ENCODE measurements around the gene PRCD. TPM values are rescaled to one million over a fixed set of nuclear protein-coding genes. Genes with fewer than 3 reads are reported as not detected.

Gene PRCD
- polyA plus RNA-seq, 1 of the 3 experiments (the other 2 are of a cell fraction), result 2.2 TPM

GRCh38 chr17:76581515-76581914 is 41.7 kb downstream of the PRCD start (continued):
- TF ChIP-seq POLR2AphosphoS5 (IDR thresholded peaks at IDR 0.05; ENCODE audit: low read depth, low read length) (no peak), FOXJ3 (CRISPR knock-in tag; IDR thresholded peaks at IDR 0.05) (no peak), NRF1 (IDR thresholded peaks at IDR 0.05; ENCODE audit: low read depth, low read length) (no peak), RAD21 (IDR thresholded peaks at IDR 0.05; ENCODE audit: low read length) (no peak), CTCF (IDR thresholded peaks at IDR 0.05) (no peak)

- H3K9ac ChIP-seq, result no peak overlapping the region
These were observed 42.8 kb downstream of the PRCD start for GRCh38 chr17:76582660-76583059.

GRCh38 chr17:76584427-76585032 is 44.7 kb downstream of the PRCD start:
- POLR2A ChIA-PET, result interaction anchor here (0.7 kb wide), 1 partner anchor 53 kb away, joined by 3 read pairs; no protein-coding TSS in a partner anchor

More at GRCh38 chr17:76582660-76583059, 42.8 kb downstream of the PRCD start:
- Histone ChIP-seq H3K36me3 (replicated peaks in 1 of 2; ENCODE audit: control insufficient read depth in 1 of 2, insufficient read depth in 2 of 2, low read length in 1 of 2) (no peaks in the 10 kb centered on the region), H3K79me2 (ENCODE audit: insufficient read depth) (no peaks in the 10 kb centered on the region), H3K9me3 (no peaks in the 10 kb centered on the region), H2AFZ (ENCODE audit: low read depth) (no peak overlapping the region), H3K4me2 (no peak overlapping the region), H3F3A (replicated peaks; ENCODE audit: insufficient read depth) (no peaks in the 10 kb centered on the region), H3K27me3 (ENCODE audit: insufficient read depth) (peaks cover 36% of the 10 kb centered on the region), H3K9me2 (no peaks in the 10 kb centered on the region), H3K27ac (ENCODE audit: low read depth in 2 of 2, low read length in 1 of 2) (no peak overlapping the region), H4K20me1 (ENCODE audit: insufficient read depth) (no peaks in the 10 kb centered on the region), H3K4me3 (ENCODE audit: low read depth in 2 of 2, low read length in 1 of 2) (no peak overlapping the region), H3K4me1 (ENCODE audit: control insufficient read depth in 1 of 2, insufficient read depth in 2 of 2, low read depth in 1 of 2, low read length in 1 of 2) (peaks cover 0 to 9% of the 10 kb centered on the region in 2 experiments; a peak in 1 of 4 replicates)
- TF ChIP-seq MAX (IDR thresholded peaks at IDR 0.05; ENCODE audit: low read depth), result no peak
- WGBS (ENCODE audit: low lambda C conversion rate), result 29% methylated on average over 3 of the region's 3 CpGs
- CTCF ChIA-PET, result interaction anchor here (0.9 to 4.8 kb wide), 3 partner anchors 18 to 60 kb away, joined by 5 to 31 read pairs (median 24); no protein-coding TSS in a partner anchor
- POLR2A ChIA-PET, result interaction anchor here (0.6 kb wide), 1 partner anchor 17 kb away, joined by 3 read pairs; no protein-coding TSS in a partner anchor
- DNase-seq, result no peak

More at GRCh38 chr17:76584427-76585032, 44.7 kb downstream of the PRCD start:
- CTCF ChIA-PET, result interaction anchor here (0.7 to 4.8 kb wide), 9 partner anchors 10 to 130 kb away, joined by 3 to 31 read pairs (median 11); no protein-coding TSS in a partner anchor
- Histone ChIP-seq H3K79me2 (ENCODE audit: insufficient read depth) (no peaks in the 10 kb centered on the region), H3K4me2 (no peak overlapping the region), H3K9ac (no peak overlapping the region), H4K20me1 (ENCODE audit: insufficient read depth) (no peaks in the 10 kb centered on the region), H3K9me2 (no peaks in the 10 kb centered on the region), H3F3A (replicated peaks; ENCODE audit: insufficient read depth) (no peaks in the 10 kb centered on the region), H3K9me3 (no peaks in the 10 kb centered on the region), H3K4me1 (ENCODE audit: control insufficient read depth in 1 of 2, insufficient read depth in 2 of 2, low read depth in 1 of 2, low read length in 1 of 2) (peaks cover 0 to 9% of the 10 kb centered on the region in 2 experiments; a peak in 1 of 4 replicates), H3K4me3 (ENCODE audit: low read depth in 2 of 2, low read length in 1 of 2) (no peak overlapping the region), H3K36me3 (replicated peaks in 1 of 2; ENCODE audit: control insufficient read depth in 1 of 2, insufficient read depth in 2 of 2, low read length in 1 of 2) (no peaks in the 10 kb centered on the region), H3K27ac (ENCODE audit: low read depth in 2 of 2, low read length in 1 of 2) (no peak overlapping the region), H2AFZ (ENCODE audit: low read depth) (no peak overlapping the region), H3K27me3 (ENCODE audit: insufficient read depth) (peaks cover 37% of the 10 kb centered on the region)
- WGBS (ENCODE audit: low lambda C conversion rate), result 92% methylated on average over 17 of the region's 17 CpGs
- no peak for TF ChIP-seq GATA2 (CRISPR knock-in tag; IDR thresholded peaks at IDR 0.05)
- TF ChIP-seq POLR2AphosphoS5 (IDR thresholded peaks at IDR 0.05; ENCODE audit: low read depth, low read length), result no peak
- TF ChIP-seq RXRA (IDR thresholded peaks at IDR 0.05; ENCODE audit: borderline replicate concordance, low read depth), result no peak
- no peak for TF ChIP-seq EZH2phosphoT487 (IDR thresholded peaks at IDR 0.05; ENCODE audit: borderline replicate concordance, low read depth)
- TF ChIP-seq EP300 (IDR thresholded peaks at IDR 0.05; ENCODE audit: borderline replicate concordance in 1 of 2, low read depth in 1 of 2, low read length in 1 of 2), result no peak
- TF ChIP-seq MXI1 (IDR thresholded peaks at IDR 0.05; ENCODE audit: low read depth, low read length), result no peak
- no peak for TF ChIP-seq ELF1 (IDR thresholded peaks at IDR 0.05)
- no peak for TF ChIP-seq CTCF (IDR thresholded peaks at IDR 0.05)
- no peak for TF ChIP-seq SIN3A (IDR thresholded peaks at IDR 0.05; ENCODE audit: borderline replicate concordance, low read depth, low read length)
- TF ChIP-seq, protein P1, sequence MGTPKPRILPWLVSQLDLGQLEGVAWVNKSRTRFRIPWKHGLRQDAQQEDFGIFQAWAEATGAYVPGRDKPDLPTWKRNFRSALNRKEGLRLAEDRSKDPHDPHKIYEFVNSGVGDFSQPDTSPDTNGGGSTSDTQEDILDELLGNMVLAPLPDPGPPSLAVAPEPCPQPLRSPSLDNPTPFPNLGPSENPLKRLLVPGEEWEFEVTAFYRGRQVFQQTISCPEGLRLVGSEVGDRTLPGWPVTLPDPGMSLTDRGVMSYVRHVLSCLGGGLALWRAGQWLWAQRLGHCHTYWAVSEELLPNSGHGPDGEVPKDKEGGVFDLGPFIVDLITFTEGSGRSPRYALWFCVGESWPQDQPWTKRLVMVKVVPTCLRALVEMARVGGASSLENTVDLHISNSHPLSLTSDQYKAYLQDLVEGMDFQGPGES (IDR thresholded peaks at IDR 0.05; ENCODE audit: low read depth, low read length), result no peak
- no peak for TF ChIP-seq RCOR1 (IDR thresholded peaks at IDR 0.05; ENCODE audit: low read length)
- TF ChIP-seq YY1 (IDR thresholded peaks at IDR 0.05; ENCODE audit: low read depth), result no peak
- TF ChIP-seq MAX (IDR thresholded peaks at IDR 0.05; ENCODE audit: low read depth), result no peak
- DNase-seq, result peak; percentile 45

All from SK-N-SH (cell line).